Transverse colon (tissue), 4 donors: ENCODE data around the gene ARHGAP45. TPM values are rescaled to one million over a fixed set of nuclear protein-coding genes. Genes with fewer than 3 reads are reported as not detected.

Experiments
- DNase-seq: peaks from one replicate; pipeline ENCODE4 v3.0.0-alpha.2; 2019
- H3K27ac ChIP-seq, 4 donors: fragments of 200-600 bp; sonication (generic); 2 replicates each; pipeline ENCODE4 v1.5.1; 2016 to 2018; ENCODE audit warnings: inconsistent platforms in 4 of 4
- H3K27me3 ChIP-seq: fragments of 200-600 bp; sonication (generic); 2 replicates; pipeline ENCODE4 v1.5.1; 2017; ENCODE audit warnings: inconsistent platforms
- H3K36me3 ChIP-seq, 4 donors: fragments of 200-600 bp; sonication (generic); 2 replicates each; pipeline ENCODE4 v1.5.1; 2017 to 2019; ENCODE audit warnings: inconsistent platforms in 4 of 4
- H3K4me1 ChIP-seq, 4 donors: fragments of 200-600 bp; sonication (generic); 2 replicates each; pipeline ENCODE4 v1.5.1; 2017 to 2020; ENCODE audit warnings: inconsistent platforms in 4 of 4
- H3K4me3 ChIP-seq, 4 donors: fragments of 200-600 bp; sonication (generic); 1 replicate in 1 of 4; 2 replicates in 3 of 4; pipeline versions ENCODE4 v1.5.1 to v1.6.1; 2017 to 2019; ENCODE audit warnings: inconsistent platforms in 4 of 4
- H3K9me3 ChIP-seq, 2 donors: fragments of 200-600 bp; sonication (generic); 2 replicates each; pipeline ENCODE4 v1.5.1; 2017 to 2019; ENCODE audit warnings: inconsistent platforms in 2 of 2
- EP300 ChIP-seq: sonication (generic); formaldehyde crosslinking; IDR thresholded peaks from one replicate; pipeline ENCODE4 v1.6.1; 2017; ENCODE audit warnings: antibody characterized with exemption, low read depth
- POLR2A ChIP-seq: fragments of 450-650 bp; IDR thresholded peaks from one replicate; pipeline ENCODE4 v1.6.1; 2016; ENCODE audit warnings: antibody characterized with exemption, mild to moderate bottlenecking, moderate library complexity
- POLR2AphosphoS5 ChIP-seq, 3 donors: sonication (generic); formaldehyde crosslinking; IDR thresholded peaks; one replicate each; pipeline ENCODE4 v1.6.1; 2016; ENCODE audit warnings: antibody characterized with exemption in 3 of 3
- WGBS, 2 donors: methylation state at CpG; one replicate each; pipeline ENCODE4 v1.1.5; 2018; ENCODE audit warnings: low coverage in 1 of 2; 5-methylcytosine and 5-hydroxymethylcytosine counted together
- in situ Hi-C, 4 donors: fragments of 200-750 bp; cut with MboI; loops; one replicate each; pipeline versions ENCODE4 v1.15.0 to v1.15.1; 2017; ENCODE audit warnings: low sequenced_read_pairs in 3 of 4, low pct_ligation_motif_present in 1 of 4, low pct_unique_long_range_greater_than_20kb in 1 of 4
- intact Hi-C: fragments of 100-400 bp; cut with DNase I; formaldehyde crosslinking; loops from one replicate; pipeline ENCODE4 v1.15.1; 2023; ENCODE audit warnings: low total_unique reads
- total RNA-seq, 4 donors: library from RNA; depleted of rRNA; stranded (reverse); fragments of >200 nt; gene quantifications; one replicate each; pipeline ENCODE4 v1.1.0, GENCODE V29; 2016
- TF ChIP-seq, protein P1 (sequence below), 5 experiments: fragments of 200-600 bp in 3 of 5; fragments of 450-650 bp in 2 of 5; sonication (generic) in 3 of 5; IDR thresholded peaks; 1 replicate in 2 of 5; 2 replicates in 3 of 5; pipeline ENCODE4 v1.5.1; 2016 to 2017; ENCODE audit warnings: antibody characterized with exemption in 5 of 5, inconsistent platforms in 3 of 5, mild to moderate bottlenecking in 2 of 5, moderate library complexity in 1 of 5

Gene ARHGAP45
- total RNA-seq, 4 donors from 2014 or later = 10.0 to 174 (median 76.9) TPM

DNA sequence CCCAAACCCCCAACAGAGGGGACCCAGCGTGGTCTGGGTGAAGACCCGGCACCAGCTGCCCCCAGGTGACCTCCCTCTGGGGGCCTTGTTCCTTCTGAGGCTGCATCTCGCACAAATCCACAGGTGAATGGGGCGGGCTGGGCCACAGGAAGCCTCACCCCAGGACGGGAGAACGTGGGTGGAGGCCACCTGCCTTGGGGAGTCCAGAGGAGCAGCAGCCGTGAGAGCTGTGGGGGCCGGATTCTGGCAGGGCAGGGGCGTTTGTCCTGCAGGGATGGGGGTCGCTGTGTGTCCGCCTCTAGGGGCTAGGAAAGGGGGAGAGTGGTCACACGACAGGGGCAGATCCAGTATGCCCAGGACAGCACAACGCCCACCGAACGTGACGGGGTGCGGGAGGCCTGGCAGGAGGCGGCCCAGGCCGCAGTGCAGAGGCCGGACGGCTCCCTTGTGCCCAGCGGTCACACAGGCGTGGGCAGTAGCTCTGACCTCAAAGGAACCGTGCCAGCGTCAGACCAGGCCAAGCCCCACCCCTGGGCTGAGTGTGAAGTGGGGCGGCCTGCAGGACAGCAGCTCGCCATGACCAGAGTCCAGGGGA is 21.5 kb downstream of the ARHGAP45 start:
- Histone ChIP-seq H3K27me3 (no peaks in the 10 kb centered on the region), H3K27ac (peak overlapping the region; percentile 56 to 67 (median 61)), H3K4me1 (peaks cover 6 to 23% (median 16%) of the 10 kb centered on the region in 4 donors), H3K9me3 (no peaks in the 10 kb centered on the region), H3K36me3 (peaks cover 0 to 19% (median 6%) of the 10 kb centered on the region in 4 donors), H3K4me3 (no peak overlapping the region)
- intact Hi-C loops (no loop called here), in situ Hi-C loops (no loop called here)
- 86 to 100% methylated on average over 1 to 27 of the region's 27 CpGs for WGBS, 2 donors
- TF ChIP-seq POLR2AphosphoS5 (IDR thresholded peaks at IDR 0.05) (peak in 1 of 3 donors; percentile 6), EP300 (no peak)
- DNase-seq = no peak

DNA sequence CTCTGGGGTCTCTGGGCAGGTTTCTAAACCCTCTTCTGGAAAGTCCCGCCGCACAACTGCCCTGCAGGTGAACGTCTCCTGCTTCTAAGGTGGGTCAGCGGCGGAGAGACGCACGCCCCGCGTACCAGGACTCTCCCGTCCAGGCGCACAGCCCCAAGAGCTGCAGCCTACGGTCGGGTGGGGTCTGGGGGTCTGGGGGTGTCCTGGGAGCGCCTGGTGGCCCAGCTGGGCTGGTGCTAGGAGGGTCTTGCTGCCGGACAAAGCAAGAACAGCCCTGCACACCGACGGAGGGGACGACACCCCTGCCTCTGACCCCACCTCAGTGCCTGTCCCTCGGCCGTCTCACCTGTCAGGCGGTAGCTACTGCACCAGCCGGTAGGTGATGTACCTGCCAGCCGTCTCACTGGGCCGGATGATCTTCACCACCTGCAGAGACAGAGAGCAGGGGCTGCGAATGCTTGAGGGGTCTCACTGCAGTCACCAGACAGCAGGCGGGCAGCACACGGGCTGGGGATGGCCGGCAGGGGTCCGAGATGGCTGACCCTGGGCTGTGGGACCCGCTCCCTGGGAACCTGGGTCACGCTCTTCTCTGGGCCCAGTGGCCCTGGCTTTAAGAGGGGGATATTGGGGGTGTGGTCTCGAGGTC is 22.3 kb downstream of the ARHGAP45 start:
- WGBS, 2 donors = 92% methylated on average over 22 of the region's 32 CpGs; no CpG with 5 or more reads in 1 of the 2 donors
- DNase-seq = no peak
- Histone ChIP-seq H3K9me3 (no peaks in the 10 kb centered on the region), H3K27me3 (no peaks in the 10 kb centered on the region), H3K4me1 (peaks cover 12 to 27% (median 21%) of the 10 kb centered on the region in 4 donors), H3K4me3 (no peak overlapping the region), H3K27ac (no peak overlapping the region), H3K36me3 (peaks cover 0 to 19% (median 8%) of the 10 kb centered on the region in 4 donors)
- TF ChIP-seq POLR2AphosphoS5 (IDR thresholded peaks at IDR 0.05) (no peak), POLR2A (no peak), EP300 (no peak)
- TF ChIP-seq, protein P1, sequence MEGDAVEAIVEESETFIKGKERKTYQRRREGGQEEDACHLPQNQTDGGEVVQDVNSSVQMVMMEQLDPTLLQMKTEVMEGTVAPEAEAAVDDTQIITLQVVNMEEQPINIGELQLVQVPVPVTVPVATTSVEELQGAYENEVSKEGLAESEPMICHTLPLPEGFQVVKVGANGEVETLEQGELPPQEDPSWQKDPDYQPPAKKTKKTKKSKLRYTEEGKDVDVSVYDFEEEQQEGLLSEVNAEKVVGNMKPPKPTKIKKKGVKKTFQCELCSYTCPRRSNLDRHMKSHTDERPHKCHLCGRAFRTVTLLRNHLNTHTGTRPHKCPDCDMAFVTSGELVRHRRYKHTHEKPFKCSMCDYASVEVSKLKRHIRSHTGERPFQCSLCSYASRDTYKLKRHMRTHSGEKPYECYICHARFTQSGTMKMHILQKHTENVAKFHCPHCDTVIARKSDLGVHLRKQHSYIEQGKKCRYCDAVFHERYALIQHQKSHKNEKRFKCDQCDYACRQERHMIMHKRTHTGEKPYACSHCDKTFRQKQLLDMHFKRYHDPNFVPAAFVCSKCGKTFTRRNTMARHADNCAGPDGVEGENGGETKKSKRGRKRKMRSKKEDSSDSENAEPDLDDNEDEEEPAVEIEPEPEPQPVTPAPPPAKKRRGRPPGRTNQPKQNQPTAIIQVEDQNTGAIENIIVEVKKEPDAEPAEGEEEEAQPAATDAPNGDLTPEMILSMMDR (IDR thresholded peaks at IDR 0.05) = no peak
- intact Hi-C loops = no loop called here
- in situ Hi-C loops = no loop called here

- Histone ChIP-seq H3K9me3 (no peaks in the 10 kb centered on the region), H3K27me3 (no peaks in the 10 kb centered on the region), H3K27ac (no peak overlapping the region), H3K4me1 (peaks cover 14 to 31% (median 25%) of the 10 kb centered on the region in 4 donors), H3K36me3 (peaks cover 0 to 19% (median 8%) of the 10 kb centered on the region in 4 donors), H3K4me3 (no peak overlapping the region)
- 73 to 75% methylated on average over 5 to 16 of the region's 22 CpGs for WGBS, 2 donors
- intact Hi-C loops = no loop called here
- DNase-seq = no peak
- in situ Hi-C loops = no loop called here
- TF ChIP-seq EP300 = no peak
- TF ChIP-seq, protein P1 (IDR thresholded peaks at IDR 0.05) = no peak
Measured at GRCh38 chr19:1089891-1090290, 22.9 kb downstream of the ARHGAP45 start.

- intact Hi-C loops = no loop called here
Measured at GRCh38 chr19:1090731-1091543, 24.0 kb downstream of the ARHGAP45 start.

More at GRCh38 chr19:1090731-1091543, 24.0 kb downstream of the ARHGAP45 start:
- no peak for DNase-seq
- Histone ChIP-seq H3K36me3 (peaks cover 0 to 19% (median 8%) of the 10 kb centered on the region in 4 donors), H3K9me3 (no peaks in the 10 kb centered on the region), H3K27ac (no peak overlapping the region), H3K4me3 (no peak overlapping the region), H3K4me1 (peaks cover 14 to 35% (median 27%) of the 10 kb centered on the region in 4 donors), H3K27me3 (no peaks in the 10 kb centered on the region)
- in situ Hi-C loops = no loop called here
- 89% methylated on average over 30 of the region's 38 CpGs; no CpG with 5 or more reads in 1 of the 2 donors for WGBS, 2 donors
- TF ChIP-seq EP300 (no peak), POLR2A (no peak), POLR2AphosphoS5 (IDR thresholded peaks at IDR 0.05) (no peak)
- TF ChIP-seq, protein P1 (IDR thresholded peaks at IDR 0.05) = no peak
